Uterus (tissue), 4 donors: Measurements from ENCODE around the gene EIPR1. TPM values are rescaled to one million over a fixed set of nuclear protein-coding genes. Genes with fewer than 3 reads are reported as not detected.
A peak's percentile ranks its signal among the peaks of the same experiment; 100 is the strongest.

Source experiments
- DNase-seq, 2 donors: peaks; one replicate each; pipeline ENCODE4 v3.0.0-alpha.2; 2019 to 2020
- H3K27ac ChIP-seq, 2 donors: fragments of 200-600 bp; sonication (generic); 1 replicate in 1 of 2; 2 replicates in 1 of 2; pipeline ENCODE4 v1.5.1; 2016 to 2018
- H3K27me3 ChIP-seq, 2 donors: fragments of 200-600 bp; sonication (generic); one replicate each; pipeline ENCODE4 v1.5.1; 2018 to 2019; ENCODE audit warnings: control low read depth in 1 of 2
- H3K36me3 ChIP-seq, 2 donors: fragments of 200-600 bp; sonication (generic); one replicate each; pipeline ENCODE4 v1.5.1; 2019; ENCODE audit warnings: control low read depth in 1 of 2
- H3K4me1 ChIP-seq, 2 donors: fragments of 200-600 bp; sonication (generic); one replicate each; pipeline ENCODE4 v1.5.1; 2018 to 2019; ENCODE audit warnings: control low read depth in 1 of 2
- H3K4me3 ChIP-seq, 2 donors: fragments of 200-600 bp; sonication (generic); 1 replicate in 1 of 2; 2 replicates in 1 of 2; pipeline ENCODE4 v1.5.1; 2018 to 2019; ENCODE audit warnings: mild to moderate bottlenecking in 1 of 2
- H3K9me3 ChIP-seq, 2 donors: fragments of 200-600 bp; sonication (generic); one replicate each; pipeline ENCODE4 v1.5.1; 2019; ENCODE audit warnings: control low read depth in 1 of 2
- CTCF ChIP-seq, 4 experiments: fragments of 200-600 bp in 2 of 4; fragments of 450-650 bp in 2 of 4; sonication (generic) in 2 of 4; IDR thresholded peaks; one replicate each; pipeline ENCODE4 v1.5.1; 2016 to 2019; ENCODE audit warnings: antibody characterized with exemption in 4 of 4, mild to moderate bottlenecking in 2 of 4, moderate library complexity in 1 of 4
- POLR2A ChIP-seq, 2 donors: fragments of 450-650 bp; IDR thresholded peaks; one replicate each; pipeline ENCODE4 v1.6.1; 2016; ENCODE audit warnings: antibody characterized with exemption in 2 of 2, mild to moderate bottlenecking in 1 of 2, moderate library complexity in 1 of 2
- intact Hi-C: fragments of 100-400 bp; cut with DNase I; formaldehyde crosslinking; loops from one replicate; pipeline ENCODE4 v1.15.1; 2023; ENCODE audit warnings: low total_unique reads
- total RNA-seq, 4 donors: library from RNA; depleted of rRNA in 3 of 4; stranded (reverse); fragments of >200 nt in 3 of 4; gene quantifications; one replicate each; pipeline versions ENCODE4 v1.1.0 to v1.2.4, GENCODE V29; 2014 to 2023
- donor health status: DM: yes; HTN: yes; CAD: no.

The EIPR1 gene
- total RNA-seq, 4 donors from 2014 or later, result 0.59 to 28.9 (median 20.4) TPM

DNA sequence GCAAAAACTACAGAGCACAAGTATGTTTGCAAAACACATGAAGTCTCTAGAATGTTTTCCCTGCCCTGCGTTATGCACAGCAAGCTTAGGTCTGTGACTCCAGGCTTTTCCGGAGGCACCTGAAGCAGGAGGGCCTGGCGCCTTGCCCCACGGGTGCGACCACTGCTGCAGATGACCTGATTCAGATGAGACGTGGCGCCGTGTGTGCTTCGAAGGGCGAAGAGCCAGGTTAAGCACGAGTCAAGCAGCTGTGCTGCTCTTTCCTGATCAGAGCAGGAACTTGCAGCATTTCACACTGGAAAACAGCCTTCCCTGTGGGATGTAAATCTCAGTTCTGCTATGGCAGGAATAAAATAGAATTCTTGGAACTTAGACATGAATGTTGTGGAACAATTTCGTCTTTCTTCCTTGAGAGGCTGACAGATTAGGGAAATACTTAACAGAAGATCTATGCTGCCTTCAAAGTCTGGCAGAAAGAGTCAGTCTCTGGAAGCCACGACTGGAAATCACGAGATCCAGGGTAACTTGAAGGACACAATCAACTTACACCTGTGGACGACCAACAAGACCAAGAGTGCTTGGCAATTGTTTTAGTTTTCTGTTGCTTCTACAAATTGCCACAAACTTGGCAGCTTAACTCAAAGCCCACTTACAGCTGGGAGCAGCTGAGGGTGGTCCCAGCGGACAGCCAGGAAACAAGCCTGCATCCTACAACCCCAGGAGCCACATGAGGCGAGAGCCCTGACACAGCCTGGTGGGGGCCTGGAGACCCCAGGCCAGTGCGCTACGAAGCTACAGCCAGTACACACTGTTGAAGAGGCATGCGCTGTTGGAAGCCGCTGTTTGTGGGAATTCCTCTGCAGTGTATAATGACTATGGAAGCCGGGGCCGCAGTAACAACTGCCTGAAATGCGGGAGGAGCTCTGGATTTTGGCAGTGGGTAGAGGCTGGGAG is 42.9 kb downstream of the EIPR1 start:
- H3K4me3 ChIP-seq, result no peak overlapping the region
- no peaks in the 10 kb centered on the region for H3K4me1 ChIP-seq
- intact Hi-C loops, result no loop called here
- TF ChIP-seq POLR2A (IDR thresholded peaks at IDR 0.05), result no peak
- no peak for TF ChIP-seq CTCF (IDR thresholded peaks at IDR 0.05)
- no peaks in the 10 kb centered on the region for H3K36me3 ChIP-seq
- no peaks in the 10 kb centered on the region for H3K9me3 ChIP-seq
- peak in 1 of 2 donors; percentile 38 for DNase-seq
- H3K27ac ChIP-seq, result peak overlapping the region; percentile 33 to 53
- no peaks in the 10 kb centered on the region for H3K27me3 ChIP-seq

- TF ChIP-seq CTCF (IDR thresholded peaks at IDR 0.05), result no peak
- TF ChIP-seq POLR2A (IDR thresholded peaks at IDR 0.05), result no peak
- DNase-seq, result no peak
Measured at GRCh38 chr2:3332133-3332532, 45.5 kb downstream of the EIPR1 start.

GRCh38 chr2:3329491-3329890 is 48.1 kb downstream of the EIPR1 start:
- Histone ChIP-seq H3K27ac (no peak overlapping the region), H3K9me3 (no peaks in the 10 kb centered on the region), H3K4me3 (no peak overlapping the region), H3K4me1 (no peaks in the 10 kb centered on the region), H3K27me3 (no peaks in the 10 kb centered on the region), H3K36me3 (no peaks in the 10 kb centered on the region)
- TF ChIP-seq CTCF (IDR thresholded peaks at IDR 0.05) (no peak), POLR2A (IDR thresholded peaks at IDR 0.05) (no peak)
- intact Hi-C loops, result no loop called here
- DNase-seq, result no peak

More at GRCh38 chr2:3332133-3332532, 45.5 kb downstream of the EIPR1 start:
- intact Hi-C loops, result no loop called here
- no peak overlapping the region for H3K4me3 ChIP-seq
- no peaks in the 10 kb centered on the region for H3K9me3 ChIP-seq
- H3K36me3 ChIP-seq, result no peaks in the 10 kb centered on the region
- no peaks in the 10 kb centered on the region for H3K27me3 ChIP-seq
- no peak overlapping the region for H3K27ac ChIP-seq
- no peaks in the 10 kb centered on the region for H3K4me1 ChIP-seq

- TF ChIP-seq POLR2A (IDR thresholded peaks at IDR 0.05), result no peak
- no peak for TF ChIP-seq CTCF (IDR thresholded peaks at IDR 0.05)
- Histone ChIP-seq H3K4me3 (no peak overlapping the region), H3K4me1 (no peaks in the 10 kb centered on the region), H3K36me3 (no peaks in the 10 kb centered on the region), H3K27ac (no peak overlapping the region), H3K27me3 (no peaks in the 10 kb centered on the region), H3K9me3 (no peaks in the 10 kb centered on the region)
- no peak for DNase-seq
- intact Hi-C loops, result no loop called here
Measured at GRCh38 chr2:3326871-3327270, 50.7 kb downstream of the EIPR1 start.

- Histone ChIP-seq H3K9me3 (no peaks in the 10 kb centered on the region), H3K4me1 (no peaks in the 10 kb centered on the region), H3K4me3 (no peak overlapping the region), H3K27me3 (no peaks in the 10 kb centered on the region), H3K36me3 (no peaks in the 10 kb centered on the region), H3K27ac (no peak overlapping the region)
- intact Hi-C loops, result no loop called here
- TF ChIP-seq CTCF (IDR thresholded peaks at IDR 0.05), result no peak
- TF ChIP-seq POLR2A (IDR thresholded peaks at IDR 0.05), result no peak
- DNase-seq, result no peak
Measured at GRCh38 chr2:3326182-3326537, 51.5 kb downstream of the EIPR1 start.
